ENCODE results near the gene LRRTM1.

LRRTM1 gene

DNA sequence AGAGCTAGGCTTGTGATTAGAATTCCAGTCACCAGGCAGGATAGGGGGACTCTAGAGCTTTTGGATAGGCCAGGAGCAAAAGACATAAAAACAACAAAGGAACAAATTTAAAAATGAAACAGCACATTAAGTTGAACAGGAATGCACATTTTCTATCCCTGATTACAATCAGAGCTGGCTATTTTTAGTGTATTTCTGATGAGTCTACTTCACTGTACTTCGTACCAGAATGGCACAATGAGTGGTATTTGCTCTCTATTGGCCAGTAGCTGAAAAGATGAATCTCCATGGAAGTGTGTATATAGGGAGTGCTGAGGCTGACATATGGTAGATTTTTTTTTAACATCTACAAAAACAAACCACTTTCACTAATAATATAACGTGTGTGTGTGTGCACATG, 34.2 kb upstream of the LRRTM1 start:
- TF ChIP-seq, protein P1, sequence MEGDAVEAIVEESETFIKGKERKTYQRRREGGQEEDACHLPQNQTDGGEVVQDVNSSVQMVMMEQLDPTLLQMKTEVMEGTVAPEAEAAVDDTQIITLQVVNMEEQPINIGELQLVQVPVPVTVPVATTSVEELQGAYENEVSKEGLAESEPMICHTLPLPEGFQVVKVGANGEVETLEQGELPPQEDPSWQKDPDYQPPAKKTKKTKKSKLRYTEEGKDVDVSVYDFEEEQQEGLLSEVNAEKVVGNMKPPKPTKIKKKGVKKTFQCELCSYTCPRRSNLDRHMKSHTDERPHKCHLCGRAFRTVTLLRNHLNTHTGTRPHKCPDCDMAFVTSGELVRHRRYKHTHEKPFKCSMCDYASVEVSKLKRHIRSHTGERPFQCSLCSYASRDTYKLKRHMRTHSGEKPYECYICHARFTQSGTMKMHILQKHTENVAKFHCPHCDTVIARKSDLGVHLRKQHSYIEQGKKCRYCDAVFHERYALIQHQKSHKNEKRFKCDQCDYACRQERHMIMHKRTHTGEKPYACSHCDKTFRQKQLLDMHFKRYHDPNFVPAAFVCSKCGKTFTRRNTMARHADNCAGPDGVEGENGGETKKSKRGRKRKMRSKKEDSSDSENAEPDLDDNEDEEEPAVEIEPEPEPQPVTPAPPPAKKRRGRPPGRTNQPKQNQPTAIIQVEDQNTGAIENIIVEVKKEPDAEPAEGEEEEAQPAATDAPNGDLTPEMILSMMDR (IDR thresholded peaks at IDR 0.05; ENCODE audit: low read depth, low read length) = no peak
- TF ChIP-seq MYC (IDR thresholded peaks at IDR 0.05; ENCODE audit: low read depth, low read length) (no peak), POLR2A (IDR thresholded peaks at IDR 0.05; ENCODE audit: extremely low read depth, insufficient read length) (no peak)
- TF ChIP-seq, protein P2, sequence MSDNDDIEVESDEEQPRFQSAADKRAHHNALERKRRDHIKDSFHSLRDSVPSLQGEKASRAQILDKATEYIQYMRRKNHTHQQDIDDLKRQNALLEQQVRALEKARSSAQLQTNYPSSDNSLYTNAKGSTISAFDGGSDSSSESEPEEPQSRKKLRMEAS (IDR thresholded peaks at IDR 0.05; ENCODE audit: low read depth, low read length) = no peak

GRCh38 chr2:80335411-80335810, 30.9 kb upstream of the LRRTM1 start:
- TF ChIP-seq, protein P2 (IDR thresholded peaks at IDR 0.05; ENCODE audit: low read depth, low read length) = no peak
- no peak for TF ChIP-seq POLR2A (IDR thresholded peaks at IDR 0.05; ENCODE audit: extremely low read depth, insufficient read length)
- TF ChIP-seq MYC (IDR thresholded peaks at IDR 0.05; ENCODE audit: low read depth, low read length) = no peak
- TF ChIP-seq, protein P1 (IDR thresholded peaks at IDR 0.05; ENCODE audit: low read depth, low read length) = no peak
- H3K4me3 ChIP-seq (ENCODE audit: low read depth, low read length) = no peak overlapping the region
- no peak for DNase-seq (ENCODE audit: low read depth)

More for the DNA sequence above, 34.2 kb upstream of the LRRTM1 start:
- H3K4me3 ChIP-seq (ENCODE audit: low read depth, low read length) = no peak overlapping the region
- no peak for DNase-seq (ENCODE audit: low read depth)

GRCh38 chr2:80333886-80334285, 29.3 kb upstream of the LRRTM1 start:
- no peak for TF ChIP-seq POLR2A (IDR thresholded peaks at IDR 0.05; ENCODE audit: extremely low read depth, insufficient read length)
- TF ChIP-seq, protein P2 (IDR thresholded peaks at IDR 0.05; ENCODE audit: low read depth, low read length) = no peak
- TF ChIP-seq, protein P1 (IDR thresholded peaks at IDR 0.05; ENCODE audit: low read depth, low read length) = no peak
- no peak for TF ChIP-seq MYC (IDR thresholded peaks at IDR 0.05; ENCODE audit: low read depth, low read length)
- H3K4me3 ChIP-seq (ENCODE audit: low read depth, low read length) = no peak overlapping the region
- DNase-seq (ENCODE audit: low read depth) = no peak

- no peak overlapping the region for H3K4me3 ChIP-seq (ENCODE audit: low read depth, low read length)
- TF ChIP-seq, protein P1 (IDR thresholded peaks at IDR 0.05; ENCODE audit: low read depth, low read length) = no peak
- no peak for TF ChIP-seq MYC (IDR thresholded peaks at IDR 0.05; ENCODE audit: low read depth, low read length)
- no peak for TF ChIP-seq POLR2A (IDR thresholded peaks at IDR 0.05; ENCODE audit: extremely low read depth, insufficient read length)
- TF ChIP-seq, protein P2 (IDR thresholded peaks at IDR 0.05; ENCODE audit: low read depth, low read length) = no peak
- DNase-seq (ENCODE audit: low read depth) = no peak
Measured at GRCh38 chr2:80330527-80331450, 26.2 kb upstream of the LRRTM1 start.

DNA sequence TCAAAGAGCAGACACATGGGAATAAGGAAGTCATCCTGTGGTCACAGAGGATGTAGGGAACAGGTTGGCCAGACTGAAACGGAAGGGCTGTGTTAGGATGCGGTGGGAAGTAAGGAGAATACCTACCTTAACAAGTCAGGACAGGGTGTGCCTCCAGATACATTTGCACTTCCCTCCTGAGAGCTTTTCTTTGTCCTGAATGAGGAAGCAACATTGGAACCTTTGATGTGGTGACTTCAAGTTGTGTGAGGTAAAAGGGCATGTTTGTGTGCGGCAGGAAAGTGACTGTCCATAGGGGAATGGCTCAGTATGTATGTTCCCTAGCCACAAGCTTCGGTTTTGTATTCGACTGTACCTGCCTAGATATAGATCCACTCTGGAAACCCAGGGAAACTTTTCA, 24.9 kb upstream of the LRRTM1 start:
- DNase-seq (ENCODE audit: low read depth) = no peak
- TF ChIP-seq, protein P2 (IDR thresholded peaks at IDR 0.05; ENCODE audit: low read depth, low read length) = no peak
- TF ChIP-seq POLR2A (IDR thresholded peaks at IDR 0.05; ENCODE audit: extremely low read depth, insufficient read length) = no peak
- TF ChIP-seq MYC (IDR thresholded peaks at IDR 0.05; ENCODE audit: low read depth, low read length) = no peak
- TF ChIP-seq, protein P1 (IDR thresholded peaks at IDR 0.05; ENCODE audit: low read depth, low read length) = no peak

More for the DNA sequence above, 24.9 kb upstream of the LRRTM1 start:
- H3K4me3 ChIP-seq (ENCODE audit: low read depth, low read length) = no peak overlapping the region
